ENCODE data around the gene TMEM231.
"Not testable (repeated sequence)": the region's sequence is repeated elsewhere in the genome, so short reads cannot be mapped to it uniquely, and the experiment has no call there.

TMEM231 gene, protein sequence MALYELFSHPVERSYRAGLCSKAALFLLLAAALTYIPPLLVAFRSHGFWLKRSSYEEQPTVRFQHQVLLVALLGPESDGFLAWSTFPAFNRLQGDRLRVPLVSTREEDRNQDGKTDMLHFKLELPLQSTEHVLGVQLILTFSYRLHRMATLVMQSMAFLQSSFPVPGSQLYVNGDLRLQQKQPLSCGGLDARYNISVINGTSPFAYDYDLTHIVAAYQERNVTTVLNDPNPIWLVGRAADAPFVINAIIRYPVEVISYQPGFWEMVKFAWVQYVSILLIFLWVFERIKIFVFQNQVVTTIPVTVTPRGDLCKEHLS

DNA sequence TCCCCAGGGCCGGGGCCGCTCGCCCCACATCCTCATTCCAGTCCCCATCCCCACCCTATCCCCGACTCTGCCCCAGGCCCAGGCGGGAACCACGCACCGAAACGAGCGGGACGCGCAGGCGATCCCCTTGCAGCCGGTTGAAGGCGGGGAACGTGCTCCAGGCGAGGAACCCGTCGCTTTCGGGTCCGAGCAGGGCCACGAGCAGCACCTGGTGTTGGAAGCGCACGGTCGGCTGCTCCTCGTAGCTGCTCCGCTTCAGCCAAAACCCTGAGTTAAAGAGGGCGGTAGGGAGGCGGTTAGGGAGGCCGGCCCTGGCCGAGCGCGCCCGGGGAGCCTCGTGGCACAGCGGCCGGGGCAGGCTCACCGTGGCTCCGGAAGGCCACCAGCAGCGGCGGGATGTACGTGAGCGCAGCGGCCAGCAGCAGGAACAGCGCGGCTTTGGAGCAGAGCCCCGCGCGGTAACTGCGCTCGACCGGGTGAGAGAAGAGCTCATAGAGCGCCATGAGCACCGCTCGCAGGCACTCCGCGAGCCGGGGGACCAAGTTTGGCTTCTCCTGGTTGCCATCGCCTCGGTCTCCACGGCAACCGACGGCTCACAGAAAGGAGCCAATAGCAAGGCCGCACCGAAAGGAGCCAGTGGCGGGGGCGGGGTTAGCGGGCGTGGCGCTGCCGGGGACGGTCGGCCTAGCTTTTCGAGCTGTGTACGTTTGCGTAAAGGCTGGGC is at the start of gene TMEM231:
TMEM231 (minus strand) TSS at position 546 of the 724 bp plus-strand sequence; CDS start at position 503, 43 bp downstream.
- peak; percentile 93 to 97 for DNase-seq (ENCODE audit: low read depth in 2 of 2)

GRCh38 chr16:75603241-75603640 is 47.2 kb upstream of the TMEM231 start:
- no peak for DNase-seq (ENCODE audit: low read depth in 2 of 2)

DNA sequence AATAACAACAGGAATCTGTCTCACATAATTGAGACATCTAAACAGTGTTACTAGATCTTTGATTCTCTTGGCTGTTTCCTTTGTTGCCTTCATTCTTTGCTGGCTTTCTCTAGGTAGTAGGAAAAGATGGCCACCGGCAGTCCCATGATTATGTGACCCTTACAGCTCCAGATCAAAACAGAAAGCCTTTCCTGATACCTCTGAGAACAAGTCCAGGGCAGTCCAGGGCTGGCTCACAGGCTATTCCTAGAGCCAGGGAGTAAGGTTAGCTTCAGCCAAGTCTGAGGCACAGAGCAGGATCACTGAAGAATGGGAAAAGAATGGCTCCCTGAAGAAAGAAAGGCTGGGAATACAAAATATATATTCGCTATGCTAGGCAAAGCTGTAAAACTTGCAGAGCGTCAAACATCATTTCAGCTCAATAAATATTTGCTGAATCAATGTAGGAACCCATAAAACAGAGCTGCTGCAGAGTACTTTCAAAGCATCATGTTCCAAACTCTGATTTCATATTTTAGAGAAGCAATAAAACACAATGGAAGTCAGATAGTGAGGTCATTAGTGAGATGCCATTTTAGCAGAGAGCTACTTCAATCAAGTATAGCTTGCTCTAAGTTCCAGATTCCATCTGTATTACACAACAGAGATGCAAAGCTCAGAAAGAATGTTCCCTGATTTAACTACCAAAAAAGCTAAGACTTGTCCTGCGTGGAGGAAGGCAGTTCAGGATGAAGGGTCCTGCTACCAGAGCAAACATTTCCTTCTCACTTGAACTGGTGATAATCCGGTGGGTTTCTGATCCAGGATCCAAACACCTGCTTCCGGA is 43.6 kb upstream of the TMEM231 start:
- DNase-seq (ENCODE audit: low read depth in 2 of 2) = no peak

GRCh38 chr16:75593825-75594820 is 38.1 kb upstream of the TMEM231 start:
- DNase-seq (ENCODE audit: low read depth in 2 of 2) = no peak

GRCh38 chr16:75593308-75593707 is 37.3 kb upstream of the TMEM231 start:
- no peak for DNase-seq (ENCODE audit: low read depth in 2 of 2)

GRCh38 chr16:75591927-75592326 is 35.9 kb upstream of the TMEM231 start:
- not testable (repeated sequence) for DNase-seq (ENCODE audit: low read depth in 2 of 2)

GRCh38 chr16:75590920-75591843 is 35.1 kb upstream of the TMEM231 start:
- no peak for DNase-seq (ENCODE audit: low read depth in 2 of 2)

DNA sequence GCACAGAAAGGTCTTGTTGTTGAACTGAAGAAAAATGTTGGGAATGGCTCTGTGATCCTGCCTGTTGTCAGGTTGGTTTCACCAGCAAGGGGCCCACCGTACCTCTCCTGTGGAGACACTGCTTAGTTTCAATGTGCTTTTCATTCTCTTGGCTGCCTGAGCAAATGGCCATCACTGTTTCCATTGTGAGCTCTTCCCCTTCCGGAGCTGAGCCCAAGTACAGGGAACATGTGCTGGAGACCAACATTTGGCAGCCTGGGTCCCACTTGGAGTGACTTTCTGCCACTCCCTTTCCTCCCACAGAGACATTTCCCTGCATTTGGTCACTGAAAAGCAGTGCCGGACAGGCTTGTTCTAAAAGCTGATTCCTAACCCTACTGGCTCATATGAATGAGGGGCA is 33.3 kb upstream of the TMEM231 start:
- DNase-seq (ENCODE audit: low read depth in 2 of 2) = no peak

- no peak for DNase-seq (ENCODE audit: low read depth in 2 of 2)
Observed at GRCh38 chr16:75588716-75589115, 32.7 kb upstream of the TMEM231 start.

- DNase-seq (ENCODE audit: low read depth in 2 of 2) = no peak
Observed at GRCh38 chr16:75584108-75584507, 28.1 kb upstream of the TMEM231 start.

- DNase-seq (ENCODE audit: low read depth in 2 of 2) = no peak
Observed at GRCh38 chr16:75579281-75579834, 23.3 kb upstream of the TMEM231 start.

- DNase-seq (ENCODE audit: low read depth in 2 of 2) = no peak
Observed at GRCh38 chr16:75578725-75579124, 22.7 kb upstream of the TMEM231 start.

DNA sequence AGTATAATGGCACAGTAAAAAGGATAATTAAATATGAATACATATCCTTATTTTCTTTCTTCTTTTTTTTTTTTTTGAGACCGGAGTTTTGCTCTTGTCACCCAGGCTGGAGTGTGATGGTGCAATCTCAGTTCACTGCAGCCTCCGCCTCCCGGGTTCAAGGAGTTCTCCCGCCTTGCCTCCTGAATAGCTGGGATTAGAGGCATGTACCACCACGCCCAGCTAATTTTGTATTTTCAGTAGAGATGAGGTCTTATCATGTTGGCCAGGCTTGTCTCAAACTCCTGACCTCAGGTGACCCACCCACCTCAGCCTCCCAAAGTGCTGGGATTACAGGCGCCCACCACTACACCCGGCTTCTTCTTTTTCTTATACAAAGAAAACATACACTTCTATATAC is 22.2 kb upstream of the TMEM231 start:
- DNase-seq (ENCODE audit: low read depth in 2 of 2) = no peak

GRCh38 chr16:75576384-75576811 is 20.3 kb upstream of the TMEM231 start:
- DNase-seq (ENCODE audit: low read depth in 2 of 2) = no peak

DNA sequence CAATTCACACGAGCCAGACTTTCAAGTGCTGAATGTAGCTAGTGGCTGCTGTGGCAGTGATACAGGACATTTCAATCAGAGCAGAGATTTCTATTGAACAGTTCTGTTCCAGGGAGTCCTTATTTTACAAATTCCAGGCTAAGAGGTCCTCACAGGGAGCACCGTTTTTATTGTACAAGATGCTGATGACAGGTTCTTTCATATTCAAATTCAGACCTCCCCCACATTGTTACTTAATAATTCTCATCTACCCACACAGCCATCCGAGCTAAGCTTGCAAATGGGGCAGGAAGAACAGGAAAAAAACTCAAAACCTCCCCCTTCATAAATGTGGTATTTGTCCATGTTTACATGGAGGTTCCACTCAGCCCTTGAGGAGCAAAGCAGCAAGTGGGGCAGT is 19.9 kb upstream of the TMEM231 start:
- DNase-seq (ENCODE audit: low read depth in 2 of 2) = no peak

DNA sequence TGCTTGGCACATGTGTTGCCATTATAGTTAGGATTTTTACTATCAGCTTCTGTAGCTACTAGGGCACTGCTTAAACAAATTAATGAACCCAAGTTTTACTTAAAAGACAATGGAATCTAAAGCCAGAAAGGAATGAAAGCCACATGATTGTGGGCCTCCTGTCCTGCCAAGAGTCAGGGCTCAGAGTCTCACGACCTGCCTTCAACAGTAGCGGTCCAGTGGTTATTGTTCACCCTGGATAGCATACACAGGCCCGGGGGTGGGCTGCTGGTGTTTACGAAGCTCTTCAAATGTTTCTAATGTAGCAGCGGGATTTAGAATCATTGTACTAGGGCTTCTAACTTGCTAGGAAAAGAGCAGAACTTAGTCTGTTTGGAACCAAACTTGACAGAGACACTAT is 17.9 kb upstream of the TMEM231 start:
- no peak for DNase-seq (ENCODE audit: low read depth in 2 of 2)

DNA sequence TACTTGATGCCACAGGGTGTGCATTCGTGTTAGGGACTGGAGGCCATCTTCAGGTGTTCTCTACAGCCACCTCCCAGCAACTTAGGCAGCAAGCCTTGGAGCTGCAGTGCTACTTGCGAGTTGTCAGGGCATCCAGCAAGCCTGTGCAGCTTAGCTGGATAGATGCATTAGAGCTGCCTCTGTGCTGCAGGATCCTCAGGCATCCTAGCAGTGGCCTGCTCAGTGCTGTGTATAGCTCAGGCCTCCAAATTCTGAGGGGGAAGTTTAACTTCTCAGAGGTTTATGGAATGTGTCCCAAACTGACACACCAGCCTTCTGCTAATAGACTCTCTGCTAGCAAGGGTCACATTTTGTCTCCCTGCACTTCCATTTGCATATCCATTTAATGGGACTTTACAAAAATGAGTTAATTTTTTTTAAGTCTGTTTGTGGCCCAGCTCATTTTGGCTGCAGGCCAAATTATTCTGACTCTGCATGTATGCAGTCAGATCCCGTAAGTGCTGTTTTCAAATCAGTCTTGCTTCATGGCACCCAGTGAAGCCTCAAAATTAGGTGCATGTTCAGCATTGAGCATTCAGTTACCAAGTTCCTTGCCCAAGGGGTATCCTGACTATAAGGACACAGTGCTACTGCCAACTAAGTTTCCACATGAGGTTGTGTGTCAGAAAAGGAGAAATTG is 17.0 kb upstream of the TMEM231 start:
- no peak for DNase-seq (ENCODE audit: low read depth in 2 of 2)

GRCh38 chr16:75570396-75571065 is 14.5 kb upstream of the TMEM231 start:
- DNase-seq (ENCODE audit: low read depth in 2 of 2) = no peak

DNA sequence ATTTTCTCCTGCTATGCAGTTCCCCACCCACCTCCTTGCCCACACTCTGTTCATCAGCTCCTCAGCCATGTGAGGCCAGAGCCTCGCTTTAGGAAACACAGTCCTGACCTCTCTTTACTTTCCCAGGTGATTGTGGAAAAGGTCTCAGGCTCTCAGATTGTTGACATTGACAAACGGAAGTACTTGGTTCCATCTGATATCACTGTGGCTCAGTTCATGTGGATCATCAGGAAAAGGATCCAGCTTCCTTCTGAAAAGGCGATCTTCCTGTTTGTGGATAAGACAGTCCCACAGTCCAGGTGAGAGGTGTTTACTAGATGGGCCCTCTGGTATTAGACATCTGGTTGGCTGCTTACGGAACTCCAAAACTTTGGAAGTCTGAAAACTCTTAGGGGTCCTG is 11.9 kb upstream of the TMEM231 start:
- DNase-seq (ENCODE audit: low read depth in 2 of 2) = no peak
